Trophoblast cell (in vitro differentiated cells and primary cell): Measurements from ENCODE around the gene DLGAP4.

Experiments used
- DNase-seq, 2 donors: peaks; one replicate each; pipeline ENCODE4 v3.0.0-alpha.2; 2016
- H2AFZ ChIP-seq: 2 replicates; pipeline ENCODE4 v1.6.1; 2013; ENCODE audit warnings: low read length, moderate library complexity, mild to moderate bottlenecking; ENCODE audit not compliant: insufficient read depth, poor library complexity
- H2AK5ac ChIP-seq: 2 replicates; pipeline ENCODE4 v1.6.1; 2013; ENCODE audit warnings: mild to moderate bottlenecking, low read length
- H2BK120ac ChIP-seq: 2 replicates; pipeline ENCODE4 v1.6.1; 2013; ENCODE audit warnings: low read length, mild to moderate bottlenecking, moderate library complexity; ENCODE audit not compliant: insufficient read depth, poor library complexity
- H2BK12ac ChIP-seq: 2 replicates; pipeline ENCODE4 v1.6.1; 2013; ENCODE audit warnings: mild to moderate bottlenecking, low read length, moderate library complexity
- H2BK5ac ChIP-seq: 2 replicates; pipeline ENCODE4 v1.6.1; 2013; ENCODE audit warnings: low read length, low read depth, moderate library complexity, mild to moderate bottlenecking; ENCODE audit not compliant: poor library complexity
- H3K14ac ChIP-seq: 2 replicates; pipeline ENCODE4 v1.6.1; 2013; ENCODE audit warnings: mild to moderate bottlenecking, low read length
- H3K18ac ChIP-seq: 2 replicates; pipeline ENCODE4 v1.6.1; 2013; ENCODE audit warnings: mild to moderate bottlenecking, low read length
- H3K23ac ChIP-seq: 2 replicates; pipeline ENCODE4 v1.6.1; 2013; ENCODE audit warnings: low read length
- H3K27ac ChIP-seq: 2 replicates; pipeline ENCODE4 v1.5.1; 2013; ENCODE audit warnings: low read depth, mild to moderate bottlenecking, inconsistent platforms, low read length, moderate library complexity
- H3K27me3 ChIP-seq: 2 replicates; pipeline ENCODE4 v1.6.1; 2013; ENCODE audit warnings: inconsistent platforms, mild to moderate bottlenecking, low read length, moderate library complexity; ENCODE audit not compliant: insufficient read depth
- H3K36me3 ChIP-seq, 2 experiments: 1 replicate in 1 of 2; 2 replicates in 1 of 2; pipeline ENCODE4 v1.6.1; 2013; ENCODE audit warnings: low read length in 2 of 2, mild to moderate bottlenecking in 2 of 2, moderate library complexity in 1 of 2; ENCODE audit not compliant: insufficient read depth in 2 of 2, control insufficient read depth in 1 of 2
- H3K4ac ChIP-seq: 2 replicates; pipeline ENCODE4 v1.6.1; 2013; ENCODE audit warnings: low read depth, mild to moderate bottlenecking, low read length, moderate library complexity
- H3K4me1 ChIP-seq, 2 experiments: 1 replicate in 1 of 2; 2 replicates in 1 of 2; pipeline ENCODE4 v1.6.1; 2013; ENCODE audit warnings: low read length in 2 of 2, mild to moderate bottlenecking in 2 of 2, moderate library complexity in 1 of 2; ENCODE audit not compliant: insufficient read depth in 2 of 2, control insufficient read depth in 1 of 2
- H3K4me2 ChIP-seq: 2 replicates; pipeline ENCODE4 v1.6.1; 2013; ENCODE audit warnings: inconsistent platforms, mild to moderate bottlenecking, low read length, moderate library complexity
- H3K4me3 ChIP-seq: 2 replicates; pipeline ENCODE4 v1.5.1; 2013; ENCODE audit warnings: mild to moderate bottlenecking, low read depth, low read length, inconsistent platforms
- H3K79me1 ChIP-seq: one replicate; pipeline ENCODE4 v1.6.1; 2013; ENCODE audit warnings: low read length
- H3K79me2 ChIP-seq: 2 replicates; pipeline ENCODE4 v1.6.1; 2013; ENCODE audit warnings: low read length, mild to moderate bottlenecking; ENCODE audit not compliant: control insufficient read depth, insufficient read depth, poor library complexity
- H3K9ac ChIP-seq: 2 replicates; pipeline ENCODE4 v1.6.1; 2013; ENCODE audit warnings: mild to moderate bottlenecking, low read length
- H3K9me3 ChIP-seq: 2 replicates; pipeline ENCODE4 v1.6.1; 2013; ENCODE audit warnings: low read depth, mild to moderate bottlenecking, control low read depth, inconsistent platforms, low read length; ENCODE audit not compliant: insufficient read depth
- H4K12ac ChIP-seq: 2 replicates; pipeline ENCODE4 v1.6.1; 2013; ENCODE audit warnings: low read depth, mild to moderate bottlenecking, low read length, moderate library complexity
- H4K8ac ChIP-seq: 2 replicates; pipeline ENCODE4 v1.6.1; 2013; ENCODE audit warnings: low read depth, mild to moderate bottlenecking, low read length, moderate library complexity
- H4K91ac ChIP-seq: one replicate; pipeline ENCODE4 v1.6.1; 2013; ENCODE audit warnings: low read depth, mild to moderate bottlenecking, low read length, moderate library complexity
- WGBS: extraction: QIAGEN DNeasy Blood & Tissue Kit; methylation state at CpG from one replicate; pipeline ENCODE4 v1.1.7; 2013; ENCODE audit warnings: missing lambda C conversion rate; ENCODE audit not compliant: insufficient read length, insufficient coverage; ENCODE audit errors: extremely low coverage; 5-methylcytosine and 5-hydroxymethylcytosine counted together

DLGAP4 gene

GRCh38 chr20:36281785-36282380 lies 24.3 kb upstream of the DLGAP4 start:
- H4K91ac ChIP-seq, result no peak overlapping the region

DNA sequence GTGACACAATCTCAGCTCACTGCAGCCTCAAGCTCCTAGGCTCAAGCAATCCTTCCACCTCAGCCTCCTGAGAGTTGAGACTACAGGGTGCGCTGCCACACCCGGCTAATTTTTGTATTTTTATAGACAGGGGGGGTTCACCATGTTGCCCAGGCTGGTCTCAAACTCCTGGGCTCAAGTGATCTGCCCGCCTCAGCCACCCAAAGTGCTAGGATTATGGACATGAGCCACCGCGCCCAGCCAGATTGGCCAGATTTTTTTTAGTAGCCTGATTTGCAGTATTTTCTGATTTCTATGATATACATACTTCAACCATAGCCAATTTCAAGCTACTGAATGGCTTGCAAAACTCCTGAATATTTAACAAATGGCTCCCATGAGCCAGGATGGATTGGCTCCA lies 21.4 kb upstream of the DLGAP4 start:
- H3K9ac ChIP-seq, result no peak overlapping the region
- H3K27ac ChIP-seq, result no peak overlapping the region
- H4K12ac ChIP-seq, result no peak overlapping the region
- no peaks in the 10 kb centered on the region for H3K36me3 ChIP-seq
- H4K91ac ChIP-seq, result no peak overlapping the region
- no peak overlapping the region for H2BK120ac ChIP-seq
- no peak overlapping the region for H3K4ac ChIP-seq
- no peak overlapping the region for H4K8ac ChIP-seq
- no peak for DNase-seq
- H3K79me1 ChIP-seq, result no peaks in the 10 kb centered on the region
- no peaks in the 10 kb centered on the region for H3K4me1 ChIP-seq
- no peaks in the 10 kb centered on the region for H3K27me3 ChIP-seq
- H2AFZ ChIP-seq, result no peak overlapping the region
- no peak overlapping the region for H2BK5ac ChIP-seq
- no peak overlapping the region for H2AK5ac ChIP-seq
- no CpG with 5 or more reads among the region's 5 CpGs for WGBS
- no peaks in the 10 kb centered on the region for H3K9me3 ChIP-seq
- H3K4me2 ChIP-seq, result no peak overlapping the region
- H3K14ac ChIP-seq, result no peak overlapping the region
- no peak overlapping the region for H3K4me3 ChIP-seq
- no peaks in the 10 kb centered on the region for H3K79me2 ChIP-seq
- H3K23ac ChIP-seq, result no peak overlapping the region
- no peak overlapping the region for H2BK12ac ChIP-seq
- no peak overlapping the region for H3K18ac ChIP-seq

More at GRCh38 chr20:36281785-36282380, 24.3 kb upstream of the DLGAP4 start:
- Histone ChIP-seq H4K8ac (no peak overlapping the region), H3K79me2 (no peaks in the 10 kb centered on the region), H3K9me3 (no peaks in the 10 kb centered on the region), H3K14ac (no peak overlapping the region), H3K4me3 (no peak overlapping the region), H3K23ac (no peak overlapping the region), H2AFZ (no peak overlapping the region), H3K4ac (no peak overlapping the region), H2BK120ac (no peak overlapping the region), H3K36me3 (no peaks in the 10 kb centered on the region), H2AK5ac (no peak overlapping the region), H3K4me1 (no peaks in the 10 kb centered on the region), H2BK5ac (no peak overlapping the region), H3K27ac (no peak overlapping the region), H3K4me2 (no peak overlapping the region), H2BK12ac (no peak overlapping the region), H3K9ac (peak overlapping the region; percentile 38), H3K27me3 (no peaks in the 10 kb centered on the region), H3K79me1 (no peaks in the 10 kb centered on the region), H4K12ac (no peak overlapping the region), H3K18ac (no peak overlapping the region)
- no peak for DNase-seq
- no CpG with 5 or more reads among the region's 10 CpGs for WGBS

GRCh38 chr20:36285746-36286447 lies 20.2 kb upstream of the DLGAP4 start:
- Histone ChIP-seq H3K27ac (no peak overlapping the region), H2AFZ (no peak overlapping the region), H2BK12ac (no peak overlapping the region), H3K4ac (no peak overlapping the region), H3K18ac (no peak overlapping the region), H2AK5ac (no peak overlapping the region), H3K36me3 (no peaks in the 10 kb centered on the region), H2BK120ac (no peak overlapping the region), H3K27me3 (no peaks in the 10 kb centered on the region), H4K8ac (no peak overlapping the region), H3K9me3 (no peaks in the 10 kb centered on the region), H3K79me2 (no peaks in the 10 kb centered on the region), H3K23ac (no peak overlapping the region), H3K4me3 (no peak overlapping the region), H3K4me1 (no peaks in the 10 kb centered on the region), H2BK5ac (no peak overlapping the region), H3K79me1 (no peaks in the 10 kb centered on the region), H3K9ac (no peak overlapping the region), H3K14ac (no peak overlapping the region), H4K12ac (no peak overlapping the region), H3K4me2 (no peak overlapping the region), H4K91ac (no peak overlapping the region)
- no peak for DNase-seq
- WGBS, result no CpG with 5 or more reads among the region's 11 CpGs

DNA sequence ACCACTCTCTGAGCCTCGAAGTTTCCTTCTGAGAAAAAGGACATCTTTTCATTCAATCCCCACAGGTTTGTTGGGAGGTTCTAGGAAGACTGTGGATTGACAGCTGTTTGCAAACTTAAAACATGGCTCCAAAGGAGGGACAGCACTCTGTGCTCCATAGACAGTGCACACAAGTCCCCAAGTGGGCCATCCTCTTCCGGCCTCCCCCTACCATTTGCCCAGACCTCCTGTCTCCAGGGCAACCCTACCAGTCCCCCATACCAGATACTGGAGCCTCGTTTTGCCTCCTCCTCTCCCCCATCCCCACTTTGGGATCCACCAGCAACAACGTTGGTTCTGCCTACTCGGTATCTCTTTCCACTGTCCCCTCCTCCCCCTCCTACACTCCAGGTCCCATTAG lies 8.5 kb upstream of the DLGAP4 start:
- no CpG with 5 or more reads among the region's 5 CpGs for WGBS
- no peak for DNase-seq
- H3K36me3 ChIP-seq, result no peaks in the 10 kb centered on the region

More for the DNA sequence above, 8.5 kb upstream of the DLGAP4 start:
- no peak overlapping the region for H4K91ac ChIP-seq
- no peak overlapping the region for H3K18ac ChIP-seq
- no peak overlapping the region for H3K27ac ChIP-seq
- peaks cover 2% of the 10 kb centered on the region for H3K9me3 ChIP-seq
- H3K4ac ChIP-seq, result no peak overlapping the region
- H3K23ac ChIP-seq, result no peak overlapping the region
- H3K4me2 ChIP-seq, result no peak overlapping the region
- H3K4me1 ChIP-seq, result no peaks in the 10 kb centered on the region
- no peak overlapping the region for H2BK120ac ChIP-seq
- H3K79me2 ChIP-seq, result no peaks in the 10 kb centered on the region
- H3K14ac ChIP-seq, result no peak overlapping the region
- H3K27me3 ChIP-seq, result no peaks in the 10 kb centered on the region
- no peak overlapping the region for H3K9ac ChIP-seq
- H2BK5ac ChIP-seq, result no peak overlapping the region
- no peak overlapping the region for H4K12ac ChIP-seq
- no peak overlapping the region for H2AK5ac ChIP-seq
- no peak overlapping the region for H2AFZ ChIP-seq
- no peak overlapping the region for H3K4me3 ChIP-seq
- no peaks in the 10 kb centered on the region for H3K79me1 ChIP-seq
- no peak overlapping the region for H2BK12ac ChIP-seq
- no peak overlapping the region for H4K8ac ChIP-seq
